GM12878 (cell line): ENCODE data around the gene CLSTN2. TPM values are rescaled to one million over a fixed set of nuclear protein-coding genes. Genes with fewer than 3 reads are reported as not detected.

Experiments
- ATAC-seq: fragments of 200-7000 bp; cut with Tn5 transposase; 3 replicates; pipeline ENCODE4 v1.9.1; 2020; ENCODE audit warnings: mild to moderate bottlenecking, moderate library complexity
- BruUV-seq: library from RNA; stranded (reverse); fragments of 400-500 nt; replicated peaks from 2 replicates; lab custom pipeline; 2021; lab: Mats Ljungman, UMichigan
- CTCF ChIA-PET: fragments of 300-600 bp; sonication (Branson Sonifier 250); formaldehyde crosslinking; extraction: SDS; loops from one replicate; lab custom pipeline; 2021; ENCODE audit warnings: inconsistent platforms; lab: Yijun Ruan, JAX
- POLR2A ChIA-PET: fragments of 350-600 bp; formaldehyde crosslinking; extraction: SDS; loops from one replicate; lab custom pipeline; 2021; ENCODE audit warnings: inconsistent platforms; lab: Charles Lee
- RAD21 ChIA-PET: fragments of 300-600 bp; sonication (Branson Sonifier 250); formaldehyde crosslinking; loops from one replicate; lab custom pipeline; 2023; ENCODE audit warnings: antibody characterized with exemption; ENCODE audit not compliant: unreplicated experiment; lab: Charles Lee
- SMC1A ChIA-PET: fragments of 300-600 bp; sonication (Branson Sonifier 250); formaldehyde crosslinking; loops from one replicate; lab custom pipeline; 2023; ENCODE audit not compliant: unreplicated experiment, uncharacterized antibody; lab: Charles Lee
- DNase-seq: peaks from one replicate; pipeline ENCODE4 v3.0.0-alpha.2; 2011; ENCODE audit warnings: low read depth, low spot score
- FAIRE-seq: peaks from 3 replicates; lab custom pipeline; 2011; peaks lifted over from hg19 to GRCh38; lab: Jason Lieb, UNC
- H2AFZ ChIP-seq: 2 replicates; pipeline ENCODE4 v1.6.0; 2011; ENCODE audit warnings: low read depth, low read length, control low read depth; ENCODE audit not compliant: control insufficient read depth
- H3K27ac ChIP-seq: 2 replicates; pipeline ENCODE4 v1.5.1; 2011; ENCODE audit warnings: control low read depth; ENCODE audit not compliant: control insufficient read depth, insufficient read depth
- H3K27me3 ChIP-seq, 2 experiments: replicated peaks in 1 of 2; 2 replicates each; pipeline versions ENCODE4 v1.6.0 to v1.6.1; 2011; ENCODE audit warnings: low read length in 1 of 2; ENCODE audit not compliant: control insufficient read depth in 2 of 2, insufficient read depth in 2 of 2
- H3K36me3 ChIP-seq, 2 experiments: 2 replicates each; pipeline ENCODE4 v1.5.1; 2011; ENCODE audit warnings: low read length in 1 of 2; ENCODE audit not compliant: control insufficient read depth in 2 of 2, insufficient read depth in 2 of 2
- H3K4me1 ChIP-seq: 2 replicates; pipeline ENCODE4 v1.6.1; 2011; ENCODE audit warnings: mild to moderate bottlenecking, low read length, moderate library complexity, mixed read lengths; ENCODE audit not compliant: control insufficient read depth, insufficient read depth
- H3K4me2 ChIP-seq: 2 replicates; pipeline ENCODE4 v1.6.0; 2011; ENCODE audit warnings: control low read depth; ENCODE audit not compliant: control insufficient read depth, insufficient read depth
- H3K4me3 ChIP-seq: fragments of 200-600 bp; sonication (generic); 2 replicates; pipeline ENCODE4 v1.5.1; 2016
- H3K79me2 ChIP-seq: 2 replicates; pipeline ENCODE4 v1.6.0; 2011; ENCODE audit warnings: low read length; ENCODE audit not compliant: control insufficient read depth, insufficient read depth
- H3K9ac ChIP-seq: 2 replicates; pipeline ENCODE4 v1.8.0; 2011; ENCODE audit warnings: low read length, control low read depth, mixed read lengths; ENCODE audit not compliant: control insufficient read depth, insufficient read depth
- H3K9me3 ChIP-seq: replicated peaks from 3 replicates; pipeline ENCODE4 v1.5.1; 2011; ENCODE audit warnings: mild to moderate bottlenecking, low read length; ENCODE audit not compliant: control insufficient read depth, insufficient read depth
- H4K20me1 ChIP-seq: 2 replicates; pipeline ENCODE4 v1.6.0; 2011; ENCODE audit not compliant: control insufficient read depth, insufficient read depth
- BCL11A ChIP-seq: IDR thresholded peaks from 2 replicates; pipeline ENCODE4 v1.6.1; 2011; ENCODE audit warnings: low read depth, low read length
- CBFB ChIP-seq: IDR thresholded peaks from 2 replicates; pipeline ENCODE4 v1.6.1; 2016; ENCODE audit warnings: antibody characterized with exemption, low read depth
- CUX1 ChIP-seq: IDR thresholded peaks from 2 replicates; pipeline ENCODE4 v1.6.1; 2012; ENCODE audit warnings: improper control_type of control experiment, low read depth, low read length; ENCODE audit not compliant: insufficient replicate concordance
- FOS ChIP-seq: IDR thresholded peaks from 3 replicates; pipeline ENCODE4 v1.6.1; 2011; ENCODE audit warnings: borderline replicate concordance; ENCODE audit not compliant: insufficient read length; ENCODE audit errors: extremely low read depth
- JUND ChIP-seq: IDR thresholded peaks from 2 replicates; pipeline ENCODE4 v1.6.1; 2012; ENCODE audit warnings: low read depth, mild to moderate bottlenecking, low read length, improper control_type of control experiment, moderate library complexity
- PBX3 ChIP-seq: IDR thresholded peaks from 2 replicates; pipeline ENCODE4 v1.6.1; 2011; ENCODE audit warnings: mild to moderate bottlenecking, low read depth, low read length, moderate library complexity; ENCODE audit not compliant: insufficient replicate concordance
- RUNX3 ChIP-seq: IDR thresholded peaks from 2 replicates; pipeline ENCODE4 v1.6.1; 2012; ENCODE audit warnings: low read length, inconsistent platforms
- SMAD5 ChIP-seq: IDR thresholded peaks from 2 replicates; pipeline ENCODE4 v1.6.1; 2016; ENCODE audit warnings: antibody characterized with exemption, low read depth
- SMC3 ChIP-seq: IDR thresholded peaks from 2 replicates; pipeline ENCODE4 v1.6.1; 2011; ENCODE audit warnings: low read length, improper control_type of control experiment, borderline replicate concordance
- ZBED1 ChIP-seq: IDR thresholded peaks from 2 replicates; pipeline ENCODE4 v1.6.1; 2016; ENCODE audit warnings: borderline replicate concordance
- ZNF592 ChIP-seq: fragments of 450-650 bp; IDR thresholded peaks from 2 replicates; pipeline ENCODE4 v1.6.1; 2017; ENCODE audit warnings: mild to moderate bottlenecking, moderate library complexity
- WGBS: methylation state at CpG from one replicate; pipeline ENCODE4 v1.1.6; 2016; ENCODE audit warnings: low lambda C conversion rate; ENCODE audit not compliant: insufficient replicate concordance, insufficient coverage; ENCODE audit errors: missing lambda C conversion rate; 5-methylcytosine and 5-hydroxymethylcytosine counted together
- in situ Hi-C: fragments of 300-500 bp; cut with MboI; formaldehyde crosslinking; loops from 9 replicates; pipeline ENCODE4 v1.14.3; 2018; ENCODE audit warnings: mixed read lengths
- intact Hi-C: fragments of 100-400 bp; cut with micrococcal nuclease; formaldehyde crosslinking; loops from one replicate; pipeline ENCODE4 v1.14.2; 2022; ENCODE audit not compliant: unreplicated experiment
- polyA plus RNA-seq, 11 experiments: library from polyadenylated mRNA; depleted of rRNA in 4 of 11; unstranded in 6 of 11; stranded (reverse) in 5 of 11; fragments of >200 nt; fragmentation: Nextera tagmentation in 4 of 11; fragmentation: Illumina TruSeq in 1 of 11; extraction: Ambion mirVana in 4 of 11; extraction: Trizol in 1 of 11; gene quantifications; 1 replicate in 1 of 11; 2 replicates in 10 of 11; pipeline versions ENCODE4 v1.2.1 to v1.2.3, GENCODE V29; 2011 to 2016; ENCODE audit warnings: inconsistent platforms in 2 of 11, missing spikeins in 2 of 11, low read depth in 1 of 11
- total RNA-seq, 4 experiments: library from RNA; depleted of rRNA in 3 of 4; stranded (reverse); fragments of >200 nt in 3 of 4; fragmentation: Illumina TruSeq in 1 of 4; extraction: Trizol in 1 of 4; gene quantifications; 2 replicates each; pipeline versions ENCODE4 v1.2.1 to v1.2.3, GENCODE V29; 2013 to 2021

Gene CLSTN2
- total and polyA plus RNA-seq, 10 of the 15 experiments (the other 5 are each of a cell fraction or from before 2014, with no cell fraction given) = under 0.01 to 0.10 (median under 0.01) TPM; not detected in 5

- TF ChIP-seq CBFB = no peak
- TF ChIP-seq JUND = no peak
- TF ChIP-seq SMC3 = no peak
- TF ChIP-seq, all 136 proteins: peak for 0
Measured at GRCh38 chr3:140013220-140013619, 78.2 kb downstream of the CLSTN2 start (continued).

GRCh38 chr3:140014831-140015495 lies 80.0 kb downstream of the CLSTN2 start:
- Histone ChIP-seq H3K4me3 (no peak overlapping the region), H3K36me3 (no peaks in the 10 kb centered on the region), H3K9ac (no peak overlapping the region), H2AFZ (no peak overlapping the region), H3K79me2 (no peaks in the 10 kb centered on the region), H3K9me3 (no peaks in the 10 kb centered on the region), H3K4me1 (no peaks in the 10 kb centered on the region), H4K20me1 (no peaks in the 10 kb centered on the region), H3K27ac (no peak overlapping the region), H3K4me2 (no peak overlapping the region), H3K27me3 (no peaks in the 10 kb centered on the region; a peak in 3 of 4 replicates)
- in situ Hi-C loops (no loop called here), intact Hi-C loops (no loop called here)
- DNase-seq (no peak), FAIRE-seq (no peak), ATAC-seq (no peak)
- 0% methylated on average over 3 of the region's 3 CpGs for WGBS
- BruUV-seq = no TSS peak
- ChIA-PET RAD21 (no interaction called here), POLR2A (no interaction called here), CTCF (no interaction called here), SMC1A (no interaction called here)
- no peak for TF ChIP-seq CUX1
- TF ChIP-seq FOS = no peak
- no peak for TF ChIP-seq SMAD5
- TF ChIP-seq ZBED1 = no peak
- TF ChIP-seq PBX3 = no peak
- TF ChIP-seq RUNX3 = no peak
- no peak for TF ChIP-seq ZNF592
- TF ChIP-seq BCL11A = no peak
